Body of pancreas (tissue), 4 donors: ENCODE data around the gene IGF1R.

ENCODE experiments used
- CTCF ChIP-seq, 7 experiments: fragments of 450-650 bp in 4 of 7; fragments of 200-600 bp in 3 of 7; sonication (generic) in 3 of 7; IDR thresholded peaks; one replicate each; pipeline ENCODE4 v1.5.1; 2016 to 2019; ENCODE audit warnings: antibody characterized with exemption in 7 of 7
- POLR2A ChIP-seq, 3 donors: fragments of 450-650 bp; IDR thresholded peaks; one replicate each; pipeline ENCODE4 v1.6.1; 2016; ENCODE audit warnings: antibody characterized with exemption in 3 of 3, mild to moderate bottlenecking in 2 of 3

GRCh38 chr15:98628216-98628615, 20.1 kb upstream of the IGF1R start:
- TF ChIP-seq CTCF (IDR thresholded peaks at IDR 0.05) = no peak
- no peak for TF ChIP-seq POLR2A (IDR thresholded peaks at IDR 0.05)
